ENCODE measurements around the gene ATP5F1D. TPM values are rescaled to one million over a fixed set of nuclear protein-coding genes. Genes with fewer than 3 reads are reported as not detected.

Gene ATP5F1D
- total and polyA plus RNA-seq, 4 donors, result 27.1 to 266 (median 187) TPM

DNA sequence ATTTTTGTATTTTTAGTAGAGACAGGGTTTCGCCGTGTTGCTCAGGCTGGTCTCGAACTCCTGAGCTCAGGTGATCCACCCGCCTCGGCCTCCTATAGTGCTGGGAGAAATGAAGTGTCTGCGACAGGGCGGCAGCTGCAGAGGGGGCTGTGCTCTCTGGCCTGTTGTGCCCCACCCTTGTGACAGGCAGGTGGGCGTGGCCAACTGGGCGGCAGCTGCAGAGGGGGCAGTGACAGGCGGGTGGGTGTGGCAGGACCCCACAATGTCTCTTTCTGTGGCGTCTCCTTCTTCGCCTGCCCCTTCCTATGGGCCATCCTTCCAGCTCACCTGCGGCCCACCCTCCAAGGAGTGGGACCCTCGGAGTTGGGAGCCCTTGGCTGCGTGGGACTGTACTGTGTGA, 24.2 kb upstream of the ATP5F1D start:
- H3K4me3 ChIP-seq, result no peak overlapping the region
- H3K27me3 ChIP-seq (ENCODE audit: control insufficient read depth in 3 of 3, insufficient read depth in 3 of 3, low read length in 2 of 3), result no peaks in the 10 kb centered on the region
- peaks cover 0 to 21% (median 6%) of the 10 kb centered on the region in 4 donors for H3K36me3 ChIP-seq (ENCODE audit: control insufficient read depth in 4 of 4, insufficient read depth in 4 of 4, low read length in 4 of 4)
- no peak for TF ChIP-seq CTCF (IDR thresholded peaks at IDR 0.05; ENCODE audit: control extremely low read depth, extremely low read depth)
- 87 to 91% methylated on average over 15 of the region's 15 CpGs for WGBS, 2 donors
- DNase-seq, result no peak
- H3K9ac ChIP-seq (ENCODE audit: insufficient read depth in 1 of 2, low read length in 2 of 2), result no peak overlapping the region
- no peaks in the 10 kb centered on the region for H3K9me3 ChIP-seq (ENCODE audit: control insufficient read depth in 4 of 4, insufficient read depth in 3 of 4, low read length in 3 of 4)
- no peak overlapping the region for H3K27ac ChIP-seq (ENCODE audit: low read depth in 1 of 2, low read length in 1 of 2)
- ATAC-seq (ENCODE audit: insufficient read depth, low FRiP score), result no peak
- peaks cover 0 to 21% (median 8%) of the 10 kb centered on the region in 5 donors for H3K4me1 ChIP-seq (ENCODE audit: control insufficient read depth in 5 of 5, insufficient read depth in 5 of 5, low read length in 5 of 5)

DNA sequence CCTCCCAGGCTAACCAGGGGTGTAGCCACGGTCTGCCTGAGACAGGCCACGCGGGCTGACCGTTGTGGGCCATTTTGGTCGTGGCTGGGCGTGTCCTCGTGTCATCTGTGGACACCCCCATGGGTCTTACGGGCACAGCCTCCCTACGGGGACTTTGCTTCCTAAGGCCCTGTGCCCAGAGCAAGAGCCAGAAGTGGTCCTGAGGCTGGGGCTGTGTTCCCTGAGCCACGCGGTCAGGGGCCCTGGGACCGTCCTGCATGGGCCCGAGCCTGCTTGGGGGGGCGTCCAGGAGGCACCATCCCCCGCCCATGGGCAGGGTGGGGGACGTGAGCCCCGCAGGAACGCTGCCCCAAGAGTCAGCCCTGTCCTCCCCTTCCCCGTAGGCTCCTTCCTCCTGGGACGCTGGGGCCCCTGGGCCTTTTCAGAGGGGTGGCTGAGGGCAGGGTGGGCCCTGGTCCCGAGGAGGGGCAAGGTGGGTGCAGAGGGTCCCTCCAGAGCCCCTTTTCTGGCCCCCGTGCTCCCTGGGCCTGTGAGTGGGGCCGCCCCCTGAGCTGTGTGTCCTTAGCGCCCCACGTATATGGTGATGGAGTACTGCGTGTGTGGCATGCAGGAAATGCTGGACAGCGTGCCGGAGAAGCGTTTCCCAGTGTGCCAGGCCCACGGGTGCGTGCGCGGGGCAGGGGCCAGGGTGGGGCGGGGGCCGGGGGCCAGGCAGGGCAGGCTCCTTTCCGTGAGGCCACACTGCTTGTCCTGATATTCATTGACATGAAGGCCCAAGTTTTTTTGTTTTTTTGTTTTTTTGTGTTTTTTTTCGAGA, 22.6 kb upstream of the ATP5F1D start:
- Histone ChIP-seq H3K27ac (ENCODE audit: low read depth in 1 of 2, low read length in 1 of 2) (peak overlapping the region in 1 of 2 donors; percentile 26), H3K4me3 (no peak overlapping the region), H3K36me3 (ENCODE audit: control insufficient read depth in 4 of 4, insufficient read depth in 4 of 4, low read length in 4 of 4) (peaks cover 0 to 36% (median 8%) of the 10 kb centered on the region in 4 donors), H3K9me3 (ENCODE audit: control insufficient read depth in 4 of 4, insufficient read depth in 3 of 4, low read length in 3 of 4) (no peaks in the 10 kb centered on the region), H3K9ac (ENCODE audit: insufficient read depth in 1 of 2, low read length in 2 of 2) (no peak overlapping the region), H3K4me1 (ENCODE audit: control insufficient read depth in 5 of 5, insufficient read depth in 5 of 5, low read length in 5 of 5) (peaks cover 0 to 18% (median 4%) of the 10 kb centered on the region in 5 donors), H3K27me3 (ENCODE audit: control insufficient read depth in 3 of 3, insufficient read depth in 3 of 3, low read length in 2 of 3) (no peaks in the 10 kb centered on the region)
- DNase-seq (no peak), ATAC-seq (ENCODE audit: insufficient read depth, low FRiP score) (no peak)
- TF ChIP-seq CTCF (IDR thresholded peaks at IDR 0.05; ENCODE audit: control extremely low read depth, extremely low read depth), result no peak
- WGBS, 2 donors, result 89 to 91% methylated on average over 37 of the region's 37 CpGs

- ATAC-seq (ENCODE audit: insufficient read depth, low FRiP score) (no peak), DNase-seq (no peak)
- Histone ChIP-seq H3K4me3 (no peak overlapping the region), H3K27me3 (ENCODE audit: control insufficient read depth in 3 of 3, insufficient read depth in 3 of 3, low read length in 2 of 3) (no peaks in the 10 kb centered on the region), H3K27ac (ENCODE audit: low read depth in 1 of 2, low read length in 1 of 2) (no peak overlapping the region), H3K9me3 (ENCODE audit: control insufficient read depth in 4 of 4, insufficient read depth in 3 of 4, low read length in 3 of 4) (no peaks in the 10 kb centered on the region), H3K4me1 (ENCODE audit: control insufficient read depth in 5 of 5, insufficient read depth in 5 of 5, low read length in 5 of 5) (peaks cover 0 to 11% (median 1%) of the 10 kb centered on the region in 5 donors), H3K36me3 (ENCODE audit: control insufficient read depth in 4 of 4, insufficient read depth in 4 of 4, low read length in 4 of 4) (peaks cover 0 to 42% (median 10%) of the 10 kb centered on the region in 4 donors), H3K9ac (ENCODE audit: insufficient read depth in 1 of 2, low read length in 2 of 2) (no peak overlapping the region)
- TF ChIP-seq CTCF (IDR thresholded peaks at IDR 0.05; ENCODE audit: control extremely low read depth, extremely low read depth), result no peak
- 94 to 96% methylated on average over 19 of the region's 19 CpGs for WGBS, 2 donors
These were observed 21.6 kb upstream of the ATP5F1D start for GRCh38 chr19:1219786-1220476.
